GM18526 (cell line): Measurements from ENCODE around the gene PCDHGB5.
"Not testable (repeated sequence)": the region's sequence is repeated elsewhere in the genome, so short reads cannot be mapped to it uniquely, and the experiment has no call there.

ENCODE experiments used
- POLR2A ChIP-seq: IDR thresholded peaks from 3 replicates; pipeline ENCODE4 v1.6.1; 2011; ENCODE audit not compliant: insufficient read length; ENCODE audit errors: extremely low read depth

The PCDHGB5 gene

DNA sequence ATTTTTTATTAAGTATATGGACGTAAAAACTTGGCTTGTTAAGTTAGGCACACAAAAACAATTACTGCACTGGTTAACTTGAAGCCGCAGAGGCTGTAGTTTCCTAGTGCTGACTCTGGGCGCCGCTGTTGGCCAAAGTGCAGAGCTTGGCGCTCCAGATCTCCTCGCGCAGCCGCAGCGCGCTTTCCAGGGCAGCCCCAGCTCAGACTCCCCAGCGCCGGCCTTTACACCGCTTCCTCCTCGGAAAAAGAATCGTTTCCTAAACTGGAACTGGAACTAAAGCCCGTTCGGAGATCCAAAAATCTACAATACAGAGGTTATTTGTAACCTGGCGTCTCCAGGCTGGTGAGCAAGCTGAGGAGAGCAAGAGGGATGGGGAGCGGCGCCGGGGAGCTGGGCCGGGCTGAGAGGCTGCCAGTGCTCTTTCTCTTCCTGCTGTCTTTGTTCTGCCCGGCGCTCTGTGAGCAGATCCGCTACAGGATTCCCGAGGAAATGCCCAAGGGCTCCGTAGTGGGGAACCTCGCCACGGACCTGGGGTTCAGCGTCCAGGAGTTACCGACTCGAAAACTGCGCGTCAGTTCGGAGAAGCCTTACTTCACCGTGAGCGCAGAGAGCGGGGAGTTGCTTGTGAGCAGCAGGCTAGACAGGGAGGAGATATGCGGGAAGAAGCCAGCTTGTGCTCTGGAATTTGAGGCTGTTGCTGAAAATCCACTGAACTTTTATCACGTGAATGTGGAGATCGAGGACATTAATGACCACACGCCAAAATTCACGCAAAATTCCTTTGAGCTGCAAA, at the start of gene PCDHGB5:
Gene PCDHGB5 (plus strand): TSS at position 192 of the 796 bp plus-strand sequence. CDS start 181 bp downstream, at position 373.
- not testable (repeated sequence) for TF ChIP-seq POLR2A

DNA sequence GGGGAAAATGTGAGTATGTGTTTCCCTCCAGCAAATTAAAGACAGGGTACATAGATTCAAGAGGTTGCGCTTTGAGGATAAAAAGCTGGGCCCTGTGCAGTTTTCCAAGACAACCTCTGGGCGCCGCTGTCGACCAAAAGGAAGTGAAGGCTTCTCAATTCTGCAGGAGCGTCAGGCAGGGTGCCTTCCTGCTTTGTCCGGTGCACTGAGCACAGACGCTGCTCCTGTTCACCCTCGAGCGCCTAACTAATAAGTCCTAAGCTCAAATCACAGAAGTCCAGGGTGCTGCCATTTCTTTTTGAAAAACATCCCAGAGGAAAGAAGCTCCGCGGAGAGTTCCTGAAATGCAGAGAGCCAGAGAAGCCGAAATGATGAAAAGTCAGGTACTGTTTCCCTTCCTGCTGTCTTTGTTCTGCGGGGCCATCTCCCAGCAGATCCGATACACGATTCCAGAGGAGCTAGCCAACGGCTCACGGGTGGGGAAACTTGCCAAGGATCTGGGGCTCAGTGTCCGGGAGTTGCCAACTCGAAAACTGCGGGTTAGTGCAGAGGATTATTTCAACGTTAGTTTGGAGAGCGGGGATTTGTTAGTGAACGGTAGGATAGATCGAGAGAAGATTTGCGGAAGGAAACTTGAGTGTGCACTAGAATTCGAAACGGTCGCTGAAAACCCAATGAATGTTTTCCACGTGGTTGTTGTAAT, 47.7 kb upstream of the PCDHGB5 start, which contains the start of gene PCDHGB1:
Gene PCDHGB1 (plus strand): TSS at position 183 of the 703 bp plus-strand sequence. CDS start 162 bp downstream, at position 345.
- TF ChIP-seq POLR2A = no peak

- no peak for TF ChIP-seq POLR2A
Observed at GRCh38 chr5:141351591-141351990, 46.2 kb upstream of the PCDHGB5 start.

GRCh38 chr5:141354900-141355469, 42.8 kb upstream of the PCDHGB5 start, which contains the start of gene PCDHGA4:
Gene PCDHGA4 (plus strand): TSS chr5:141355021. CDS start chr5:141355108, 87 bp downstream.
- TF ChIP-seq POLR2A = no peak

DNA sequence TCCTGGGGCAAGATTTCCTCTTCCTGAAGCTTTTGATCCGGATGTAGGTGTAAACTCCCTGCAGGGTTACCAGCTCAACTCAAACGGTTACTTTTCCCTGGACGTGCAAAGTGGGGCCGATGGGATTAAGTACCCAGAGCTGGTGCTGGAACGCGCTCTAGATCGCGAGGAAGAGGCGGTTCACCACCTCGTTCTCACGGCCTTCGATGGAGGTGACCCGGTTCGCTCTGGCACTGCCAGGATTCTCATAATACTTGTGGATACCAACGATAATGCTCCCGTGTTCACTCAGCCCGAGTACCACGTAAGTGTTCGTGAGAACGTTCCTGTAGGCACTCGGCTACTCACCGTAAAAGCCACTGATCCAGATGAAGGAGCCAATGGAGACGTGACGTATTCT, 42.1 kb upstream of the PCDHGB5 start:
- no peak for TF ChIP-seq POLR2A

DNA sequence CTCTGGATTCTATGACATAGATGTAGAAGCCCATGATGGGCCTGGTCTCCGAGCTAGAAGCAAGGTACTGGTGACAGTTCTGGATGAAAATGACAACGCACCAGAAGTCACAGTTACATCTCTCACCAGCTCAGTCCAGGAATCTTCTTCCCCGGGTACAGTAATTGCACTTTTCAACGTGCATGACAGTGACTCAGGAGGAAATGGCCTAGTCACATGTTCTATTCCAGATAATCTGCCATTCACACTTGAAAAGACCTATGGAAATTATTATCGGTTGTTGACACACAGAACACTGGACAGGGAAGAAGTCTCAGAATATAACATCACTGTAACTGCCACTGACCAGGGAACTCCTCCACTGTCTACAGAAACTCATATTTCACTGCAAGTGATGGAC, 41.6 kb upstream of the PCDHGB5 start:
- TF ChIP-seq POLR2A = no peak

DNA sequence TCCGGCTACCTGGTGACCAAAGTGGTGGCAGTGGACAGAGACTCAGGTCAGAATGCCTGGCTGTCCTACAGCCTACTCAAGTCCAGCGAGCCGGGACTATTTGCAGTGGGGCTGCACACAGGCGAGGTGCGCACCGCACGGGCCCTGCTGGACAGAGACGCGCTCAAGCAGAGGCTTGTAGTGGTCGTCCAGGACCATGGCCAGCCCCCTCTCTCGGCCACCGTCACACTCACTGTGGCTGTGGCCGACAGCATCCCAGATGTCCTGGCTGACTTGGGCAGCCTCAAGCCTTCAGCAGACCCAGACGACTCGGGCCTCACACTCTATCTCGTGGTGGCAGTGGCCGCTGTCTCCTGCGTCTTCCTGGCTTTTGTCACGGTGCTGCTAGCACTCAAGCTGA, 40.8 kb upstream of the PCDHGB5 start:
- TF ChIP-seq POLR2A = no peak

- no peak for TF ChIP-seq POLR2A
Observed at GRCh38 chr5:141359790-141360426, 37.8 kb upstream of the PCDHGB5 start, which contains the start of gene PCDHGB2. Gene PCDHGB2 (plus strand): TSS chr5:141359994. CDS start chr5:141360136, 142 bp downstream.

DNA sequence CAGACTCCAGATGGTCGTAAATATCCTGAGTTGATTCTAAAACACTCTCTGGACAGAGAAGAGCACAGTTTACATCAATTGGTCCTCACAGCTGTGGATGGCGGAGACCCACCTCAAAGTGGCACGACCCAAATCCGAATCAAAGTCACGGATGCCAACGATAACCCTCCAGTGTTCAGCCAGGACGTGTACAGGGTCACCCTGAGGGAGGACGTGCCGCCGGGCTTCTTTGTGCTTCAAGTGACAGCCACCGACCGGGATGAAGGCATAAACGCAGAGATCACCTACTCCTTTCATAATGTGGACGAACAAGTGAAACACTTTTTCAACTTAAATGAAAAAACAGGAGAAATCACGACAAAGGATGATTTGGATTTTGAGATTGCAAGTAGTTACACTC, 37.1 kb upstream of the PCDHGB5 start:
- no peak for TF ChIP-seq POLR2A

- no peak for TF ChIP-seq POLR2A
Observed at GRCh38 chr5:141362719-141363118, 35.0 kb upstream of the PCDHGB5 start.

DNA sequence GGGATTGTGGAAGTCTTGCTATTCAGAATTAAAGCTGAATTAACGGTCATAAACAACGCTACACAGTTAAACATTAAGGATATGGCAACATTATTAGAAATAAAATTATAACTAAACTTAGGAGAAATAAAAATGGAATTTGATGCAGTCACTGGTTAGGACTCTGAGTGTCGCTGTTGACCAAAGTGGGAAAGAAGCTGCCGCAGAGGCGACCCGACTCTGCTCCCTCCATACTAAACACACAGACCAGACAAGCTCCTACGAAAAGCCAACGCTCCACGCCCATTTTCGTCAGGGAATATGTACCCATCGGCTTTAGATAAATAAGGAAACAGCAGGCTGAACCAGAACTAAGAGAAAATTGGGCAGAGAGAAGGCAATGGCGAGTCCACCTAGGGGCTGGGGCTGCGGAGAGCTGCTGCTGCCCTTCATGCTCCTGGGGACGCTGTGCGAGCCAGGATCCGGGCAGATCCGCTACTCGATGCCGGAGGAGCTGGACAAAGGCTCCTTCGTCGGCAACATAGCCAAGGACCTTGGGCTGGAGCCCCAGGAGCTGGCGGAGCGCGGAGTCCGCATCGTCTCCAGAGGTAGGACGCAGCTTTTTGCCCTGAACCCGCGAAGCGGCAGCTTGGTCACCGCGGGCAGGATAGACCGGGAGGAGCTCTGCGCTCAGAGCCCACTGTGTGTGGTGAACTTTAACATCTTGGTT, 33.6 kb upstream of the PCDHGB5 start, which contains the start of gene PCDHGA5:
Gene PCDHGA5 (plus strand): TSS at position 211 of the 709 bp plus-strand sequence. CDS start 169 bp downstream, at position 380.
- no peak for TF ChIP-seq POLR2A

GRCh38 chr5:141366016-141366896, 31.5 kb upstream of the PCDHGB5 start:
- TF ChIP-seq POLR2A = no peak
